Measurements from ENCODE around the gene PDE10A.

Gene PDE10A

GRCh38 chr6:165605901-165606739, 56.9 kb downstream of the PDE10A start:
- TF ChIP-seq CTCF (conservative IDR thresholded peaks at IDR 0.05; ENCODE audit: low read length) = no peak
- no peak overlapping the region for H3K4me3 ChIP-seq (ENCODE audit: low read length)
- no peak for DNase-seq (ENCODE audit: low read depth)

DNA sequence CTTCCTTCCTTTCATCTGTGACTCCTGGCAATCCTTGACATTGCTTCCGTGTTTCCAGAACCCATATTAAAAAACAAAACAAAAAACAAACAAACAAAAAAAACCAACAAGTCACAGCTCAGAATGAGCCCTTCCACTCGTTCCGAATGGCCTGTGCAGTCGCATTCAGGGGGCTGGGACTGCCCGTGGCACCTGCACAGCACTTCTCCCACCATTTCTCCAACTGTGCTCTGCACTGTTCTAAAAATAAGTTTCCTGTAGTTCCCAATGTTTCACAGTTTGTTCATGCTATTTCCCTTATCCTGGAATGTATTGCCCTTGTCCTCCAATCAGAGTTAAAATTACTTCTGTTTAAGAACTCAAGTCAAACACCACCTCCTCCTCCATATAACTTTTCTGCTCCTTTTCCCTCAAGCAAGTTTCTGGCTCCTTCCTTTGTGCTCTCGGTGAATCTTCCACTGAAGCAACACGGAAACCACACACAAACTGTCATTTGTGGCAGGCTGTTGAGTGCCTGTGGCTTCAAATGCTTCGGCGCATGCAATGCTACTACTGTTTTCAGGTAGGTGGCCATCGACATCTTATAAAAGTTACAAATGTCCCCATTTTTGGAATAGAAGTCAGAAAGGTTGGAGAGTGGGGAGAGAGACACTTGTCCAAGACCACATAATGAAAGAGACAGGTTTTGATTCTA, 57.7 kb downstream of the PDE10A start:
- H3K4me3 ChIP-seq (ENCODE audit: low read length) = no peak overlapping the region
- no peak for TF ChIP-seq CTCF (conservative IDR thresholded peaks at IDR 0.05; ENCODE audit: low read length)
- no peak for DNase-seq (ENCODE audit: low read depth)

- no peak overlapping the region for H3K4me3 ChIP-seq (ENCODE audit: low read length)
- no peak for DNase-seq (ENCODE audit: low read depth)
- TF ChIP-seq CTCF (conservative IDR thresholded peaks at IDR 0.05; ENCODE audit: low read length) = no peak
Measured at GRCh38 chr6:165602291-165602690, 60.8 kb downstream of the PDE10A start.

DNA sequence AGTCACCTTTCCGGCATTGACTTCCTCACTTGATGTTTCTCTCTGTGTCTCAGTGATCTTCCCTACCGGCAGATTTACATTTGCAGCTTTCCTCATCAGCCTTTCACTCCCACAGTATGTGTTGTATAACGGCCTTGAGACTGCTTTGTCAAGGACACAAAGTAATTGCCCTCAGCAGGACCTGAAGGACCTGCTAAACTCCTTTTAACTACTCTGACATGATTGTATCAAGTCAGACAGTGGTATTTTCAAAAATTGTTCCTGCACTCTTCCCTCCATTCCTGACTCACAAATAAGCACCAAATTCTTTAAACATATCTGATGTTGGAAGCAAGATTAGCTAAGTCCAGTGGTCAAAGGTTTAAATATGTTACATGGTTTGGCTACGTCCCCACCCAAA, 62.4 kb downstream of the PDE10A start:
- no peak for TF ChIP-seq CTCF (conservative IDR thresholded peaks at IDR 0.05; ENCODE audit: low read length)
- DNase-seq (ENCODE audit: low read depth) = no peak
- H3K4me3 ChIP-seq (ENCODE audit: low read length) = no peak overlapping the region

GRCh38 chr6:165599596-165600487, 63.2 kb downstream of the PDE10A start:
- no peak overlapping the region for H3K4me3 ChIP-seq (ENCODE audit: low read length)

GRCh38 chr6:165599121-165599520, 63.9 kb downstream of the PDE10A start:
- no peak for DNase-seq (ENCODE audit: low read depth)
- H3K4me3 ChIP-seq (ENCODE audit: low read length) = no peak overlapping the region
- no peak for TF ChIP-seq CTCF (conservative IDR thresholded peaks at IDR 0.05; ENCODE audit: low read length)

More at GRCh38 chr6:165599596-165600487, 63.2 kb downstream of the PDE10A start:
- no peak for DNase-seq (ENCODE audit: low read depth)
- no peak for TF ChIP-seq CTCF (conservative IDR thresholded peaks at IDR 0.05; ENCODE audit: low read length)
